ENCODE data around the gene SEMA6D.

SEMA6D gene

GRCh38 chr15:47715402-47715801 is 1.9 kb upstream of the SEMA6D start:
- ChIA-PET CTCF (no interaction called here), POLR2A (no interaction called here)
- TF ChIP-seq CTBP1 (IDR thresholded peaks at IDR 0.05; ENCODE audit: borderline replicate concordance) = no peak
- TF ChIP-seq FOXK2 (IDR thresholded peaks at IDR 0.05) = no peak
- no peak for TF ChIP-seq SUZ12 (IDR thresholded peaks at IDR 0.05)
- TF ChIP-seq ELF4 (IDR thresholded peaks at IDR 0.05) = no peak
- no peak for TF ChIP-seq NFRKB (IDR thresholded peaks at IDR 0.05)
- no peak for DNase-seq (ENCODE audit: extremely low spot score)

- no peak for DNase-seq (ENCODE audit: extremely low spot score)
- TF ChIP-seq L3MBTL2 (conservative IDR thresholded peaks at IDR 0.05) = no peak
- no peak for TF ChIP-seq ARNT (IDR thresholded peaks at IDR 0.05)
- TF ChIP-seq NFRKB (IDR thresholded peaks at IDR 0.05) = no peak
- TF ChIP-seq FOXK2 (IDR thresholded peaks at IDR 0.05) = no peak
- no peak for TF ChIP-seq TARDBP (IDR thresholded peaks at IDR 0.05)
- TF ChIP-seq ELF4 (IDR thresholded peaks at IDR 0.05) = no peak
- TF ChIP-seq FOXM1 (IDR thresholded peaks at IDR 0.05; ENCODE audit: borderline replicate concordance) = no peak
- TF ChIP-seq HDGF (IDR thresholded peaks at IDR 0.05; ENCODE audit: borderline replicate concordance) = no peak
- no peak for TF ChIP-seq ZNF384 (IDR thresholded peaks at IDR 0.05)
- TF ChIP-seq SP1 (IDR thresholded peaks at IDR 0.05) = no peak
- no peak for TF ChIP-seq LEF1 (IDR thresholded peaks at IDR 0.05; ENCODE audit: borderline replicate concordance)
- no peak for TF ChIP-seq FOXA1 (IDR thresholded peaks at IDR 0.05)
- TF ChIP-seq PKNOX1 (IDR thresholded peaks at IDR 0.05) = no peak
- TF ChIP-seq BHLHE40 (IDR thresholded peaks at IDR 0.05; ENCODE audit: borderline replicate concordance) = no peak
- ChIA-PET POLR2A (no interaction called here), CTCF (interaction anchor here (0.7 to 2.5 kb wide), 2 partner anchors 11 to 346 kb away, joined by 3 to 10 read pairs; no protein-coding TSS in a partner anchor)
Measured at GRCh38 chr15:47715856-47716445, 1.4 kb upstream of the SEMA6D start.

GRCh38 chr15:47716516-47716915 is 789 bp upstream of the SEMA6D start:
- CTCF ChIA-PET = interaction anchor here (0.7 to 2.5 kb wide), 2 partner anchors 10 to 346 kb away, joined by 3 to 10 read pairs; no protein-coding TSS in a partner anchor
- POLR2A ChIA-PET = no interaction called here

GRCh38 chr15:47718497-47719437 is 1.5 kb downstream of the SEMA6D start:
- ChIA-PET CTCF (interaction anchor here (0.7 to 2.5 kb wide), 2 partner anchors 8 to 524 kb away, joined by 3 to 10 read pairs; no protein-coding TSS in a partner anchor), POLR2A (interaction anchor here (1.1 kb wide), 1 partner anchor 76 kb away, joined by 3 read pairs; no protein-coding TSS in a partner anchor)
- DNase-seq (ENCODE audit: extremely low spot score) = peak; percentile 9
- TF ChIP-seq NFRKB (IDR thresholded peaks at IDR 0.05) = no peak

More at GRCh38 chr15:47716516-47716915, 789 bp upstream of the SEMA6D start:
- no peak for DNase-seq (ENCODE audit: extremely low spot score)
- TF ChIP-seq SP1 (IDR thresholded peaks at IDR 0.05) (no peak), FOXA1 (IDR thresholded peaks at IDR 0.05) (no peak), L3MBTL2 (conservative IDR thresholded peaks at IDR 0.05) (no peak), ELF4 (IDR thresholded peaks at IDR 0.05) (no peak), FOXM1 (IDR thresholded peaks at IDR 0.05; ENCODE audit: borderline replicate concordance) (no peak), NFRKB (IDR thresholded peaks at IDR 0.05) (no peak), ARNT (IDR thresholded peaks at IDR 0.05) (no peak), SUZ12 (IDR thresholded peaks at IDR 0.05) (no peak), FOXK2 (IDR thresholded peaks at IDR 0.05) (no peak), CTBP1 (IDR thresholded peaks at IDR 0.05; ENCODE audit: borderline replicate concordance) (no peak), HDGF (IDR thresholded peaks at IDR 0.05; ENCODE audit: borderline replicate concordance) (no peak), LEF1 (IDR thresholded peaks at IDR 0.05; ENCODE audit: borderline replicate concordance) (no peak), BHLHE40 (IDR thresholded peaks at IDR 0.05; ENCODE audit: borderline replicate concordance) (no peak)

GRCh38 chr15:47719730-47720129 is 2.4 kb downstream of the SEMA6D start:
- ChIA-PET CTCF (no interaction called here), POLR2A (no interaction called here)
- DNase-seq (ENCODE audit: extremely low spot score) = no peak
- no peak for TF ChIP-seq LEF1 (IDR thresholded peaks at IDR 0.05; ENCODE audit: borderline replicate concordance)
- TF ChIP-seq PKNOX1 (IDR thresholded peaks at IDR 0.05) = peak; percentile 85

GRCh38 chr15:47720555-47720954 is 3.2 kb downstream of the SEMA6D start:
- no peak for TF ChIP-seq HDGF (IDR thresholded peaks at IDR 0.05; ENCODE audit: borderline replicate concordance)
- no peak for TF ChIP-seq FOXK2 (IDR thresholded peaks at IDR 0.05)
- TF ChIP-seq FOXM1 (IDR thresholded peaks at IDR 0.05; ENCODE audit: borderline replicate concordance) = no peak
- no peak for TF ChIP-seq TARDBP (IDR thresholded peaks at IDR 0.05)
- TF ChIP-seq BHLHE40 (IDR thresholded peaks at IDR 0.05; ENCODE audit: borderline replicate concordance) = no peak
- no peak for TF ChIP-seq L3MBTL2 (conservative IDR thresholded peaks at IDR 0.05)
- TF ChIP-seq CTBP1 (IDR thresholded peaks at IDR 0.05; ENCODE audit: borderline replicate concordance) = no peak
- TF ChIP-seq PKNOX1 (IDR thresholded peaks at IDR 0.05) = no peak
- TF ChIP-seq ZNF384 (IDR thresholded peaks at IDR 0.05) = no peak
- TF ChIP-seq SP1 (IDR thresholded peaks at IDR 0.05) = no peak
- TF ChIP-seq NFRKB (IDR thresholded peaks at IDR 0.05) = no peak
- TF ChIP-seq SUZ12 (IDR thresholded peaks at IDR 0.05) = no peak
- no peak for TF ChIP-seq ELF4 (IDR thresholded peaks at IDR 0.05)
- TF ChIP-seq FOXA1 (IDR thresholded peaks at IDR 0.05) = no peak
- TF ChIP-seq LEF1 (IDR thresholded peaks at IDR 0.05; ENCODE audit: borderline replicate concordance) = no peak
- no peak for TF ChIP-seq ARNT (IDR thresholded peaks at IDR 0.05)
- no peak for DNase-seq (ENCODE audit: extremely low spot score)
- ChIA-PET POLR2A (no interaction called here), CTCF (no interaction called here)

Data from HEK293T (cell line).